Caki2 (cell line): ENCODE results near the gene MTA3. TPM values are rescaled to one million over a fixed set of nuclear protein-coding genes. Genes with fewer than 3 reads are reported as not detected.
"Not testable (repeated sequence)": the region's sequence is repeated elsewhere in the genome, so short reads cannot be mapped to it uniquely, and the experiment has no call there.

ENCODE experiments used
- DNase-seq: peaks from one replicate; pipeline ENCODE4 v3.0.0-alpha.2; 2015; ENCODE audit warnings: low read depth
- in situ Hi-C: cut with HindIII; loops from 2 replicates; pipeline ENCODE4 v1.10.0; 2016; ENCODE audit warnings: low sequenced_read_pairs, low pct_unique_long_range_greater_than_20kb, mixed read lengths
- total RNA-seq: library from RNA; depleted of rRNA; stranded (reverse); fragments of >200 nt; shearing (Covaris generic); gene quantifications from 2 replicates; pipeline ENCODE4 v1.2.3, GENCODE V29; 2014; ENCODE audit warnings: low replicate concordance

Gene MTA3
- total RNA-seq, 1 experiment from 2014 or later, result 31.6 TPM

- in situ Hi-C loops, result no loop called here
- no peak for DNase-seq
These were observed 5.8 kb upstream of the MTA3 start for GRCh38 chr2:42562474-42563144.

GRCh38 chr2:42566025-42566424, 2.4 kb upstream of the MTA3 start:
- DNase-seq, result no peak
- in situ Hi-C loops, result no loop called here

GRCh38 chr2:42566837-42567321, 1.6 kb upstream of the MTA3 start:
- no peak for DNase-seq
- in situ Hi-C loops, result no loop called here

- DNase-seq, result no peak
- in situ Hi-C loops, result no loop called here
These were observed 1.1 kb upstream of the MTA3 start for GRCh38 chr2:42567364-42567763.

- peak; percentile 16 for DNase-seq
- in situ Hi-C loops, result no loop called here
These were observed 529 bp upstream of the MTA3 start for GRCh38 chr2:42567806-42568400.

GRCh38 chr2:42569116-42569711, 782 bp downstream of the MTA3 start:
- DNase-seq, result peak; percentile 35
- in situ Hi-C loops, result no loop called here

GRCh38 chr2:42569883-42570282, 1.5 kb downstream of the MTA3 start:
- in situ Hi-C loops, result no loop called here
- DNase-seq, result peak; percentile 10

- no peak for DNase-seq
- in situ Hi-C loops, result no loop called here
These were observed 4.1 kb downstream of the MTA3 start for GRCh38 chr2:42572297-42573081.

- DNase-seq, result no peak
These were observed 4.8 kb downstream of the MTA3 start for GRCh38 chr2:42573256-42573655.

GRCh38 chr2:42575458-42576064, 7.1 kb downstream of the MTA3 start:
- DNase-seq, result no peak
- in situ Hi-C loops, result no loop called here

More at GRCh38 chr2:42573256-42573655, 4.8 kb downstream of the MTA3 start:
- in situ Hi-C loops, result no loop called here

- in situ Hi-C loops, result no loop called here
- no peak for DNase-seq
These were observed 10.2 kb downstream of the MTA3 start for GRCh38 chr2:42578621-42579020.

GRCh38 chr2:42581257-42581656, 12.8 kb downstream of the MTA3 start:
- DNase-seq, result no peak
- in situ Hi-C loops, result no loop called here

- DNase-seq, in situ Hi-C loops: not testable (repeated sequence)
These were observed 16.2 kb downstream of the MTA3 start for GRCh38 chr2:42584628-42585027.

- in situ Hi-C loops, result no loop called here
- DNase-seq, result peak; percentile 77
These were observed 17.3 kb downstream of the MTA3 start for GRCh38 chr2:42585779-42586178.

- in situ Hi-C loops, result no loop called here
- DNase-seq, result no peak
These were observed 19.2 kb downstream of the MTA3 start for GRCh38 chr2:42587526-42588117.

GRCh38 chr2:42588121-42588520, 19.7 kb downstream of the MTA3 start:
- DNase-seq, result no peak
- in situ Hi-C loops, result no loop called here

GRCh38 chr2:42590176-42590575, 21.7 kb downstream of the MTA3 start:
- no peak for DNase-seq
- in situ Hi-C loops, result no loop called here

- in situ Hi-C loops, result no loop called here
- DNase-seq, result no peak
These were observed 24.9 kb downstream of the MTA3 start for GRCh38 chr2:42593282-42593681.
